CD4-positive, alpha-beta T cell (primary cell): ENCODE measurements around the gene TNFRSF25. TPM values are rescaled to one million over a fixed set of nuclear protein-coding genes. Genes with fewer than 3 reads are reported as not detected.

Source experiments
- ATAC-seq: fragments of 200-7000 bp; cut with Tn5 transposase; one replicate; pipeline ENCODE4 v1.10.0; 2022; ENCODE audit warnings: mild to moderate bottlenecking; ENCODE audit not compliant: poor library complexity
- CTCF ChIA-PET: fragments of 350-600 bp; sonication (Branson Sonifier 250); formaldehyde crosslinking; loops from one replicate; lab custom pipeline; 2021; ENCODE audit warnings: antibody characterized with exemption, inconsistent platforms; lab: Charles Lee
- POLR2A ChIA-PET: fragments of 350-600 bp; sonication (Branson Sonifier 250); formaldehyde crosslinking; loops from one replicate; lab custom pipeline; 2021; ENCODE audit warnings: antibody characterized with exemption, inconsistent platforms; lab: Charles Lee
- DNase-seq, 14 experiments: peaks; one replicate each; pipeline ENCODE4 v3.0.0-alpha.2; 2013 to 2020; ENCODE audit warnings: mixed read lengths in 2 of 14
- H3K27ac ChIP-seq, 2 donors: one replicate each; pipeline versions ENCODE4 v1.5.1 to v1.7.0; 2013; ENCODE audit warnings: low read length in 2 of 2, low read depth in 1 of 2, mild to moderate bottlenecking in 1 of 2
- H3K27me3 ChIP-seq, 2 experiments: 1 replicate in 1 of 2; 2 replicates in 1 of 2; pipeline versions ENCODE4 v1.6.1 to v1.7.0; 2013; ENCODE audit warnings: low read length in 2 of 2, control low read depth in 1 of 2, mild to moderate bottlenecking in 1 of 2, moderate library complexity in 1 of 2; ENCODE audit not compliant: insufficient read depth in 2 of 2, control insufficient read depth in 1 of 2
- H3K36me3 ChIP-seq: one replicate; pipeline ENCODE4 v1.6.1; 2013; ENCODE audit warnings: low read length, control low read depth; ENCODE audit not compliant: insufficient read depth
- H3K4me1 ChIP-seq: one replicate; pipeline ENCODE4 v1.6.1; 2013; ENCODE audit warnings: low read length, control low read depth; ENCODE audit not compliant: insufficient read depth
- H3K4me3 ChIP-seq: one replicate; pipeline ENCODE4 v1.5.1; 2013; ENCODE audit warnings: mild to moderate bottlenecking, low read length, moderate library complexity
- H3K9me3 ChIP-seq, 2 experiments: 1 replicate in 1 of 2; 2 replicates in 1 of 2; pipeline versions ENCODE4 v1.6.1 to v1.7.0; 2013; ENCODE audit warnings: low read length in 2 of 2, mild to moderate bottlenecking in 2 of 2, control low read depth in 1 of 2, moderate library complexity in 1 of 2; ENCODE audit not compliant: control insufficient read depth in 1 of 2, insufficient read depth in 1 of 2
- H3K27ac Mint-ChIP-seq: one replicate; pipeline ENCODE4 v1.8.0; 2020; ENCODE audit warnings: mixed read lengths
- H3K27me3 Mint-ChIP-seq: one replicate; pipeline ENCODE4 v1.8.0; 2021; ENCODE audit warnings: mixed read lengths
- H3K36me3 Mint-ChIP-seq: one replicate; pipeline ENCODE4 v1.8.0; 2021; ENCODE audit warnings: low read depth, mixed read lengths
- H3K4me1 Mint-ChIP-seq: one replicate; pipeline ENCODE4 v1.8.0; 2021; ENCODE audit warnings: low read depth, mixed read lengths
- H3K4me3 Mint-ChIP-seq: one replicate; pipeline ENCODE4 v1.8.0; 2020; ENCODE audit warnings: mild to moderate bottlenecking, mixed read lengths
- H3K9me3 Mint-ChIP-seq: one replicate; pipeline ENCODE4 v1.8.0; 2020; ENCODE audit warnings: mixed read lengths
- CTCF ChIP-seq: fragments of 200-600 bp; IDR thresholded peaks from one replicate; pipeline ENCODE4 v1.8.0; 2022; ENCODE audit warnings: antibody characterized with exemption, mild to moderate bottlenecking
- intact Hi-C, 2 experiments: fragments of 100-400 bp; cut with DNase I in 1 of 2; cut with micrococcal nuclease in 1 of 2; formaldehyde crosslinking; loops; one replicate each; pipeline versions ENCODE4 v1.15.1 to v1.9.0; 2023 to 2025; cut with DNase I, micrococcal nuclease
- total RNA-seq, 174 experiments: library from RNA in 2 of 174; stranded (reverse) in 2 of 174; gene quantifications; one replicate each; pipeline ENCODE4 v1.2.3 and lab custom pipeline; 2021 to 2026

The TNFRSF25 gene
- total RNA-seq, 2 experiments from 2014 or later, result 220 to 225 TPM

GRCh38 chr1:6426972-6427350 lies 39.0 kb downstream of the TNFRSF25 start:
- TF ChIP-seq CTCF, result no peak
- H3K4me1 ChIP-seq, result peaks cover 23% of the 10 kb centered on the region
- CTCF ChIA-PET, result interaction anchor here (1.4 kb wide), 1 partner anchor 11 kb away, joined by 9 read pairs; no protein-coding TSS in a partner anchor
- Mint-ChIP-seq H3K27ac (no peak overlapping the region), H3K27me3 (peaks cover 44% of the 10 kb centered on the region), H3K9me3 (no peaks in the 10 kb centered on the region), H3K36me3 (no peaks in the 10 kb centered on the region), H3K4me1 (peaks cover 13% of the 10 kb centered on the region), H3K4me3 (no peak overlapping the region)
- H3K27ac ChIP-seq, result no peak overlapping the region
- peaks cover 34% of the 10 kb centered on the region in 2 experiments for H3K27me3 ChIP-seq
- no peak overlapping the region for H3K4me3 ChIP-seq
- DNase-seq (no peak), ATAC-seq (no peak)
- peaks cover 0 to 9% of the 10 kb centered on the region in 2 experiments for H3K9me3 ChIP-seq
- no peaks in the 10 kb centered on the region for H3K36me3 ChIP-seq
- intact Hi-C loops, result loop anchor here in 1 of 2 experiments (10.0 kb wide), 1 partner anchor 218 kb away; no protein-coding TSS in a partner anchor
- POLR2A ChIA-PET, result no interaction called here

GRCh38 chr1:6426277-6426971 lies 39.5 kb downstream of the TNFRSF25 start:
- ATAC-seq, result no peak
- POLR2A ChIA-PET, result no interaction called here
- Mint-ChIP-seq H3K27me3 (peaks cover 50% of the 10 kb centered on the region), H3K9me3 (no peaks in the 10 kb centered on the region), H3K4me3 (no peak overlapping the region), H3K27ac (no peak overlapping the region), H3K36me3 (no peaks in the 10 kb centered on the region), H3K4me1 (peaks cover 13% of the 10 kb centered on the region)
- peak in 1 of 14 experiments; percentile 11 for DNase-seq
- intact Hi-C loops, result loop anchor here in 1 of 2 experiments (10.0 kb wide), 1 partner anchor 218 kb away; no protein-coding TSS in a partner anchor
- CTCF ChIA-PET, result interaction anchor here (1.4 kb wide), 1 partner anchor 11 kb away, joined by 9 read pairs; no protein-coding TSS in a partner anchor
- H3K27me3 ChIP-seq, result peaks cover 35 to 40% of the 10 kb centered on the region in 2 experiments
- H3K9me3 ChIP-seq, result peaks cover 0 to 9% of the 10 kb centered on the region in 2 experiments
- H3K36me3 ChIP-seq, result no peaks in the 10 kb centered on the region
- H3K27ac ChIP-seq, result no peak overlapping the region
- no peak overlapping the region for H3K4me3 ChIP-seq
- peaks cover 23% of the 10 kb centered on the region for H3K4me1 ChIP-seq
- TF ChIP-seq CTCF, result no peak

- H3K27me3 ChIP-seq, result peaks cover 40 to 47% of the 10 kb centered on the region in 2 experiments
- H3K9me3 Mint-ChIP-seq, result no peaks in the 10 kb centered on the region
- ChIA-PET POLR2A (no interaction called here), CTCF (interaction anchor here (1.3 to 1.4 kb wide), 2 partner anchors 12 to 221 kb away, joined by 3 to 9 read pairs; no protein-coding TSS in a partner anchor)
- no peak overlapping the region for H3K27ac Mint-ChIP-seq
- no peak for TF ChIP-seq CTCF
- peaks cover 27% of the 10 kb centered on the region for H3K4me1 ChIP-seq
- peaks cover 0 to 13% of the 10 kb centered on the region in 2 experiments for H3K9me3 ChIP-seq
- H3K36me3 ChIP-seq, result no peaks in the 10 kb centered on the region
- peaks cover 13% of the 10 kb centered on the region for H3K4me1 Mint-ChIP-seq
- H3K36me3 Mint-ChIP-seq, result no peaks in the 10 kb centered on the region
- ATAC-seq (no peak), DNase-seq (no peak)
- intact Hi-C loops, result loop anchor here in 1 of 2 experiments (10.0 kb wide), 1 partner anchor 219 kb away; no protein-coding TSS in a partner anchor
- H3K27ac ChIP-seq, result no peak overlapping the region
- H3K27me3 Mint-ChIP-seq, result peaks cover 56% of the 10 kb centered on the region
- H3K4me3 Mint-ChIP-seq, result peak overlapping the region; percentile 11
- no peak overlapping the region for H3K4me3 ChIP-seq
These were observed 40.3 kb downstream of the TNFRSF25 start for GRCh38 chr1:6425658-6426057.
